Mesendoderm (in vitro differentiated cells): ENCODE data around the gene ALOX5.
A peak's percentile ranks its signal among the peaks of the same experiment; 100 is the strongest.

Experiments
- DNase-seq: peaks from one replicate; pipeline ENCODE4 v3.0.0; 2013
- H2AK5ac ChIP-seq: 2 replicates; pipeline ENCODE4 v1.6.1; 2013; ENCODE audit warnings: low read length, inconsistent platforms
- H2BK120ac ChIP-seq: 2 replicates; pipeline ENCODE4 v1.6.1; 2013; ENCODE audit warnings: low read depth, mild to moderate bottlenecking, low read length, moderate library complexity, mixed read lengths
- H2BK15ac ChIP-seq: replicated peaks from 2 replicates; pipeline ENCODE4 v1.6.1; 2013; ENCODE audit warnings: low read depth, mild to moderate bottlenecking, moderate library complexity
- H2BK5ac ChIP-seq: 2 replicates; pipeline ENCODE4 v1.6.1; 2013; ENCODE audit warnings: low read length, inconsistent platforms
- H3K18ac ChIP-seq: 2 replicates; pipeline ENCODE4 v1.6.1; 2013; ENCODE audit warnings: mild to moderate bottlenecking, low read length, mixed read lengths
- H3K23ac ChIP-seq: one replicate; pipeline ENCODE4 v1.6.1; 2013; ENCODE audit warnings: low read length
- H3K27ac ChIP-seq: 2 replicates; pipeline ENCODE4 v1.5.1; 2013; ENCODE audit warnings: low read depth, mild to moderate bottlenecking, inconsistent platforms, low read length, moderate library complexity
- H3K27me3 ChIP-seq: 2 replicates; pipeline ENCODE4 v1.6.1; 2013; ENCODE audit warnings: low read length, control low read depth, mild to moderate bottlenecking, inconsistent platforms; ENCODE audit not compliant: insufficient read depth, poor library complexity
- H3K36me3 ChIP-seq: 2 replicates; pipeline ENCODE4 v1.6.1; 2013; ENCODE audit warnings: low read length, inconsistent platforms; ENCODE audit not compliant: control insufficient read depth, insufficient read depth
- H3K4ac ChIP-seq: one replicate; pipeline ENCODE4 v1.6.1; 2013; ENCODE audit warnings: low read depth, mild to moderate bottlenecking, low read length, moderate library complexity
- H3K4me1 ChIP-seq: 2 replicates; pipeline ENCODE4 v1.6.1; 2013; ENCODE audit warnings: low read depth, low read length, inconsistent platforms; ENCODE audit not compliant: control insufficient read depth
- H3K4me2 ChIP-seq: 2 replicates; pipeline ENCODE4 v1.6.1; 2013; ENCODE audit warnings: low read length
- H3K4me3 ChIP-seq: 2 replicates; pipeline ENCODE4 v1.5.1; 2013; ENCODE audit warnings: mild to moderate bottlenecking, low read length
- H3K56ac ChIP-seq: one replicate; pipeline ENCODE4 v1.6.1; 2013; ENCODE audit warnings: low read length
- H3K79me1 ChIP-seq: 2 replicates; pipeline ENCODE4 v1.6.1; 2013; ENCODE audit warnings: low read length, inconsistent platforms
- H3K79me2 ChIP-seq: 2 replicates; pipeline ENCODE4 v1.6.1; 2013; ENCODE audit warnings: mild to moderate bottlenecking, low read length; ENCODE audit not compliant: control insufficient read depth, insufficient read depth
- H3K9ac ChIP-seq: 2 replicates; pipeline ENCODE4 v1.6.1; 2013; ENCODE audit warnings: low read length, inconsistent platforms
- H4K5ac ChIP-seq: one replicate; pipeline ENCODE4 v1.6.1; 2013; ENCODE audit warnings: low read length
- H4K8ac ChIP-seq: one replicate; pipeline ENCODE4 v1.6.1; 2013; ENCODE audit warnings: low read depth, mild to moderate bottlenecking, control low read depth, low read length, moderate library complexity
- WGBS: extraction: QIAGEN DNeasy Blood & Tissue Kit; methylation state at CpG from one replicate; pipeline ENCODE4 v1.1.7; 2013; ENCODE audit warnings: low lambda C conversion rate, missing lambda C conversion rate; ENCODE audit not compliant: insufficient coverage; ENCODE audit errors: extremely low coverage; 5-methylcytosine and 5-hydroxymethylcytosine counted together

ALOX5 gene

GRCh38 chr10:45468079-45468478 is 94.1 kb downstream of the ALOX5 start:
- Histone ChIP-seq H3K18ac (no peak overlapping the region), H3K27ac (no peak overlapping the region), H2AK5ac (no peak overlapping the region), H3K4ac (no peak overlapping the region), H4K5ac (no peak overlapping the region), H3K9ac (no peak overlapping the region), H3K23ac (no peak overlapping the region), H3K79me1 (peaks cover 7% of the 10 kb centered on the region), H4K8ac (no peak overlapping the region), H3K27me3 (no peaks in the 10 kb centered on the region), H3K4me1 (peaks cover 4% of the 10 kb centered on the region), H2BK15ac (no peak overlapping the region), H3K36me3 (no peaks in the 10 kb centered on the region), H2BK120ac (no peak overlapping the region), H3K79me2 (no peaks in the 10 kb centered on the region), H3K4me3 (no peak overlapping the region), H3K56ac (no peak overlapping the region), H2BK5ac (no peak overlapping the region), H3K4me2 (no peak overlapping the region)
- DNase-seq, result no peak
- WGBS, result no CpG with 5 or more reads among the region's 5 CpGs

GRCh38 chr10:45470098-45471012 is 96.3 kb downstream of the ALOX5 start:
- no peaks in the 10 kb centered on the region for H3K36me3 ChIP-seq
- H3K9ac ChIP-seq, result no peak overlapping the region
- no peak overlapping the region for H3K4me3 ChIP-seq
- no peak overlapping the region for H2AK5ac ChIP-seq
- H3K79me2 ChIP-seq, result no peaks in the 10 kb centered on the region
- no peak overlapping the region for H2BK15ac ChIP-seq
- H3K79me1 ChIP-seq, result peaks cover 9% of the 10 kb centered on the region
- H2BK5ac ChIP-seq, result no peak overlapping the region
- no peak overlapping the region for H3K27ac ChIP-seq
- no CpG with 5 or more reads among the region's 10 CpGs for WGBS
- H3K27me3 ChIP-seq, result no peaks in the 10 kb centered on the region
- no peak overlapping the region for H3K4me2 ChIP-seq
- no peak overlapping the region for H2BK120ac ChIP-seq
- DNase-seq, result peak; percentile 86
- H4K5ac ChIP-seq, result no peak overlapping the region
- H3K23ac ChIP-seq, result no peak overlapping the region
- no peak overlapping the region for H3K4ac ChIP-seq
- peaks cover 4% of the 10 kb centered on the region for H3K4me1 ChIP-seq
- no peak overlapping the region for H3K56ac ChIP-seq
- peak overlapping the region; percentile 31 for H3K18ac ChIP-seq
- H4K8ac ChIP-seq, result no peak overlapping the region

- H3K23ac ChIP-seq, result no peak overlapping the region
- no peaks in the 10 kb centered on the region for H3K79me2 ChIP-seq
- DNase-seq, result no peak
- no peak overlapping the region for H2BK15ac ChIP-seq
- peaks cover 4% of the 10 kb centered on the region for H3K4me1 ChIP-seq
- no peak overlapping the region for H3K56ac ChIP-seq
- H3K79me1 ChIP-seq, result peaks cover 11% of the 10 kb centered on the region
- H3K36me3 ChIP-seq, result no peaks in the 10 kb centered on the region
- H3K27me3 ChIP-seq, result no peaks in the 10 kb centered on the region
- no peak overlapping the region for H3K18ac ChIP-seq
- no peak overlapping the region for H3K9ac ChIP-seq
- H4K5ac ChIP-seq, result no peak overlapping the region
- H3K27ac ChIP-seq, result no peak overlapping the region
- H4K8ac ChIP-seq, result no peak overlapping the region
- H2BK120ac ChIP-seq, result no peak overlapping the region
- no peak overlapping the region for H2AK5ac ChIP-seq
- WGBS, result no CpG with 5 or more reads among the region's 2 CpGs
- H2BK5ac ChIP-seq, result no peak overlapping the region
- H3K4me3 ChIP-seq, result no peak overlapping the region
- no peak overlapping the region for H3K4me2 ChIP-seq
- no peak overlapping the region for H3K4ac ChIP-seq
These were observed 97.0 kb downstream of the ALOX5 start for GRCh38 chr10:45471059-45471458.

- WGBS, result no CpG with 5 or more reads among the region's 8 CpGs
- H3K79me1 ChIP-seq, result peaks cover 11% of the 10 kb centered on the region
- H2BK5ac ChIP-seq, result no peak overlapping the region
- H3K36me3 ChIP-seq, result no peaks in the 10 kb centered on the region
- peak overlapping the region; percentile 56 for H2AK5ac ChIP-seq
- H3K18ac ChIP-seq, result peak overlapping the region; percentile 45
- H3K79me2 ChIP-seq, result no peaks in the 10 kb centered on the region
- no peak overlapping the region for H4K8ac ChIP-seq
- peak overlapping the region; percentile 12 for H3K9ac ChIP-seq
- no peak overlapping the region for H2BK120ac ChIP-seq
- no peak overlapping the region for H3K4me2 ChIP-seq
- no peak overlapping the region for H4K5ac ChIP-seq
- no peak overlapping the region for H3K23ac ChIP-seq
- no peaks in the 10 kb centered on the region for H3K27me3 ChIP-seq
- no peak overlapping the region for H3K27ac ChIP-seq
- H3K4me1 ChIP-seq, result peaks cover 4% of the 10 kb centered on the region
- H2BK15ac ChIP-seq, result no peak overlapping the region
- peak overlapping the region; percentile 51 for H3K56ac ChIP-seq
- H3K4ac ChIP-seq, result no peak overlapping the region
- no peak overlapping the region for H3K4me3 ChIP-seq
- peak; percentile 79 for DNase-seq
These were observed 97.7 kb downstream of the ALOX5 start for GRCh38 chr10:45471531-45472310.

GRCh38 chr10:45473126-45473525 is 99.1 kb downstream of the ALOX5 start:
- WGBS, result no CpG with 5 or more reads among the region's 4 CpGs

More at GRCh38 chr10:45473126-45473525, 99.1 kb downstream of the ALOX5 start:
- no peak overlapping the region for H3K9ac ChIP-seq
- H2BK120ac ChIP-seq, result no peak overlapping the region
- peaks cover 10% of the 10 kb centered on the region for H3K79me1 ChIP-seq
- no peak overlapping the region for H3K18ac ChIP-seq
- H3K4ac ChIP-seq, result no peak overlapping the region
- H3K27ac ChIP-seq, result no peak overlapping the region
- no peak overlapping the region for H4K8ac ChIP-seq
- H3K36me3 ChIP-seq, result no peaks in the 10 kb centered on the region
- peaks cover 4% of the 10 kb centered on the region for H3K4me1 ChIP-seq
- H2AK5ac ChIP-seq, result no peak overlapping the region
- no peak overlapping the region for H3K23ac ChIP-seq
- H2BK5ac ChIP-seq, result no peak overlapping the region
- no peak overlapping the region for H3K56ac ChIP-seq
- H2BK15ac ChIP-seq, result no peak overlapping the region
- DNase-seq, result no peak
- no peak overlapping the region for H4K5ac ChIP-seq
- H3K79me2 ChIP-seq, result no peaks in the 10 kb centered on the region
- no peaks in the 10 kb centered on the region for H3K27me3 ChIP-seq
- H3K4me2 ChIP-seq, result no peak overlapping the region
- no peak overlapping the region for H3K4me3 ChIP-seq
